Adrenal gland (tissue), 12 donors: ENCODE results near the gene ESYT1. TPM values are rescaled to one million over a fixed set of nuclear protein-coding genes. Genes with fewer than 3 reads are reported as not detected.

Experiments
- DNase-seq, 7 donors: peaks; one replicate each; pipeline ENCODE4 v3.0.0-alpha.2; 2019 to 2020
- H3K27ac ChIP-seq, 5 donors: fragments of 200-600 bp; sonication (generic) in 4 of 5; 1 replicate in 3 of 5; 2 replicates in 2 of 5; pipeline versions ENCODE4 v1.5.1 to v1.8.0; 2016 to 2020; ENCODE audit warnings: mild to moderate bottlenecking in 1 of 5
- H3K27me3 ChIP-seq: fragments of 200-600 bp; 2 replicates; pipeline ENCODE4 v1.8.0; 2021
- H3K36me3 ChIP-seq, 2 donors: fragments of 200-600 bp; replicated peaks in 1 of 2; 1 replicate in 1 of 2; 2 replicates in 1 of 2; pipeline versions ENCODE4 v1.5.1 to v1.8.0; 2018 to 2022
- H3K4me1 ChIP-seq, 2 donors: fragments of 200-600 bp; replicated peaks in 1 of 2; 1 replicate in 1 of 2; 2 replicates in 1 of 2; pipeline versions ENCODE4 v1.5.1 to v1.8.0; 2018 to 2021
- H3K4me3 ChIP-seq, 4 donors: fragments of 200-600 bp; sonication (generic) in 3 of 4; one replicate each; pipeline ENCODE4 v1.5.1; 2016 to 2018
- H3K9me3 ChIP-seq, 3 donors: fragments of 200-600 bp; sonication (generic) in 1 of 3; replicated peaks in 1 of 3; 1 replicate in 2 of 3; 2 replicates in 1 of 3; pipeline versions ENCODE4 v1.5.1 to v1.8.0; 2016 to 2021
- POLR2A ChIP-seq, 2 donors: fragments of 450-650 bp; IDR thresholded peaks; one replicate each; pipeline ENCODE4 v1.6.1; 2017; ENCODE audit warnings: antibody characterized with exemption in 2 of 2, mild to moderate bottlenecking in 2 of 2, moderate library complexity in 1 of 2
- WGBS, 4 donors: extraction: QIAGEN DNeasy Blood & Tissue Kit in 2 of 4; methylation state at CpG; one replicate each; pipeline versions ENCODE4 v1.1.5 to v1.1.7; 2013 to 2017; 5-methylcytosine and 5-hydroxymethylcytosine counted together
- intact Hi-C, 2 donors: fragments of 100-400 bp; cut with DNase I; formaldehyde crosslinking; loops; one replicate each; pipeline versions ENCODE4 v1.14.1 to v1.15.0; 2022 to 2023
- polyA plus RNA-seq, 3 donors: library from polyadenylated mRNA; stranded (reverse); fragments of 200-250 nt in 2 of 3; fragments of 350-450 nt in 1 of 3; fragmentation: Illumina TruSeq in 1 of 3; extraction: RNeasy Lipid Tissue Mini Kit (QIAGEN cat#74804) in 1 of 3; gene quantifications; one replicate each; pipeline ENCODE4 v1.2.3, GENCODE V29; 2013 to 2014
- total RNA-seq, 9 donors: library from RNA; depleted of rRNA in 4 of 9; stranded (reverse); fragments of >200 nt in 4 of 9; fragments of 120-200 nt in 1 of 9; fragmentation: NEBNext Ultra II Directional in 1 of 9; extraction: Animal tissue kit (Norgen Biotek cat#: 25700) in 1 of 9; gene quantifications; one replicate each; pipeline versions ENCODE4 v1.1.0 to v1.2.4, GENCODE V29; 2013 to 2023
- TF ChIP-seq, protein P1 (sequence below), 6 experiments: fragments of 450-650 bp in 4 of 6; fragments of 200-600 bp in 2 of 6; sonication (generic) in 1 of 6; IDR thresholded peaks; 1 replicate in 5 of 6; 2 replicates in 1 of 6; pipeline versions ENCODE4 v1.5.1 to v1.8.0; 2016 to 2021; ENCODE audit warnings: antibody characterized with exemption in 6 of 6, mild to moderate bottlenecking in 2 of 6, moderate library complexity in 1 of 6
- donor health status: healthy with polysubstance abuse.
- donor health status: Bipolar disorder and iron deficiency.
- donor health status: DM: yes; HTN: yes; CAD: no.
- donor health status: DM: no; HTN: no; CAD: no.
- donor health status: DM: no; HTN: no; CAD: no.
- donor health status: DM: yes; HTN: yes; CAD: no.

The ESYT1 gene
- total and polyA plus RNA-seq, 12 donors: 26.3 to 156 (median 117) TPM

DNA sequence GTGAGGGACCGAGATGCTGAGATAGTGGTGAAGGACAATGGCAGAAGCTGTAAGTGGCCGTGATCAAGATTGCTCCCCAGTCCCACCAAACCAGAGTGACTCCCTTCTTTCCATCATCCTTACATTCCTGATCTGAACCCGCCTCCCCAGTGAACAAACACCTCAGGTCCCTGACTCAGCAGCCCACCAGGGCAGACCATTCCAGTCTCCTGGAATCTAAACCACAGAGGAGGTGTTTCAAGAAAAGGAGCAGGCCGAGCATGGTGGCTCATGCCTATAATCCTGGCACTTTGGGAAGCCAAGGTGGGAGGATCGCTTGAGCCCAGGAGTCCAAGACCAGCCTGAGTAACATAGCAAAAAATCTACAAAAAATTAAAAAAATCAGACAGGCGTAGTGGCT is 41.5 kb upstream of the ESYT1 start:
- 82 to 90% (median 83%) methylated on average over 6 of the region's 6 CpGs for WGBS, 4 donors
- TF ChIP-seq, protein P1, sequence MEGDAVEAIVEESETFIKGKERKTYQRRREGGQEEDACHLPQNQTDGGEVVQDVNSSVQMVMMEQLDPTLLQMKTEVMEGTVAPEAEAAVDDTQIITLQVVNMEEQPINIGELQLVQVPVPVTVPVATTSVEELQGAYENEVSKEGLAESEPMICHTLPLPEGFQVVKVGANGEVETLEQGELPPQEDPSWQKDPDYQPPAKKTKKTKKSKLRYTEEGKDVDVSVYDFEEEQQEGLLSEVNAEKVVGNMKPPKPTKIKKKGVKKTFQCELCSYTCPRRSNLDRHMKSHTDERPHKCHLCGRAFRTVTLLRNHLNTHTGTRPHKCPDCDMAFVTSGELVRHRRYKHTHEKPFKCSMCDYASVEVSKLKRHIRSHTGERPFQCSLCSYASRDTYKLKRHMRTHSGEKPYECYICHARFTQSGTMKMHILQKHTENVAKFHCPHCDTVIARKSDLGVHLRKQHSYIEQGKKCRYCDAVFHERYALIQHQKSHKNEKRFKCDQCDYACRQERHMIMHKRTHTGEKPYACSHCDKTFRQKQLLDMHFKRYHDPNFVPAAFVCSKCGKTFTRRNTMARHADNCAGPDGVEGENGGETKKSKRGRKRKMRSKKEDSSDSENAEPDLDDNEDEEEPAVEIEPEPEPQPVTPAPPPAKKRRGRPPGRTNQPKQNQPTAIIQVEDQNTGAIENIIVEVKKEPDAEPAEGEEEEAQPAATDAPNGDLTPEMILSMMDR (IDR thresholded peaks at IDR 0.05): no peak
- no peak for TF ChIP-seq POLR2A (IDR thresholded peaks at IDR 0.05)

DNA sequence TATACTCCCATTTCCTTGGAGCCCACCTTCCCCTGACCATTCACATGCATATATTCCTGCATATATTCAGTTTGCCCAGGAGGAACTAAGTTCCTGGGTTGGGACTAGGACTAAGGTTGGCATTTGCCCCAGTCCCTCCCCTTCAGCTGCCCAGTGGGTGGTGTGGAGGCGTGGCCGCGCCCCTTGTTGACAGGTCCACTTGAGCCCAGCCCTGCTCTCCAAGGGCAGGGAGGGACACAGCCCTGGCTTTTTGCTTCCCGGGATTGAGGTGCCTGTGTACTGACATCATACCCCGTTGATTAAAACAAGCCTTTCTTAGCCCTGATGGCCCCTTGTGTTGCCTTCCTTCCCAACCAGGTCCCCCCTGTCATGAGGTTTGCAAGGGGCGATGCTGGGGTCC is 40.8 kb upstream of the ESYT1 start:
- no peaks in the 10 kb centered on the region for H3K4me1 ChIP-seq
- H3K36me3 ChIP-seq: no peaks in the 10 kb centered on the region
- TF ChIP-seq, protein P1 (IDR thresholded peaks at IDR 0.05): no peak
- no peak for TF ChIP-seq POLR2A (IDR thresholded peaks at IDR 0.05)
- 67 to 84% (median 80%) methylated on average over 3 to 6 of the region's 6 CpGs for WGBS, 4 donors
- intact Hi-C loops: no loop called here
- DNase-seq: peak; percentile 29 to 85 (median 60)
- no peaks in the 10 kb centered on the region for H3K9me3 ChIP-seq
- H3K4me3 ChIP-seq: no peak overlapping the region
- no peak overlapping the region for H3K27ac ChIP-seq
- H3K27me3 ChIP-seq: no peaks in the 10 kb centered on the region

More for the DNA sequence above, 41.5 kb upstream of the ESYT1 start:
- no peak for DNase-seq
- no peak overlapping the region for H3K27ac ChIP-seq
- intact Hi-C loops: no loop called here
- H3K4me1 ChIP-seq: no peaks in the 10 kb centered on the region
- H3K4me3 ChIP-seq: no peak overlapping the region
- H3K36me3 ChIP-seq: no peaks in the 10 kb centered on the region
- no peaks in the 10 kb centered on the region for H3K9me3 ChIP-seq
- H3K27me3 ChIP-seq: no peaks in the 10 kb centered on the region

DNA sequence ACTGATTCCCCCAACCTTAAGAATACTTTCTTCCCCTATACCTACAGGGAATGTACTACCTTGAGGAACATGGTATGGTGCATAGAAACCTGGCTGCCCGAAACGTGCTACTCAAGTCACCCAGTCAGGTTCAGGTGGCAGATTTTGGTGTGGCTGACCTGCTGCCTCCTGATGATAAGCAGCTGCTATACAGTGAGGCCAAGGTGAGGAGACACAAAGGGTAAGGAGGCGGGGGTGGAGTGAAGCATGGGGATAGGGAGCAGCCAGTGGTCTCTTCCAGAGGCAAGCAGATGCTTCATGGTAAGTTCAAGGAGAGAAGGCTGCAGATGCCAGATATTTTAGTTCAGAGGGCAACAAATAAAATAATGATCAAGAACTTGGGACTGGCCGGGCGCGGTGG is 30.3 kb upstream of the ESYT1 start:
- Histone ChIP-seq H3K4me3 (no peak overlapping the region), H3K27me3 (no peaks in the 10 kb centered on the region), H3K4me1 (no peaks in the 10 kb centered on the region), H3K9me3 (no peaks in the 10 kb centered on the region), H3K27ac (no peak overlapping the region), H3K36me3 (no peaks in the 10 kb centered on the region)
- no peak for DNase-seq
- intact Hi-C loops: no loop called here
- 85 to 91% (median 90%) methylated on average over 6 of the region's 6 CpGs for WGBS, 4 donors
- TF ChIP-seq, protein P1 (IDR thresholded peaks at IDR 0.05): no peak
- TF ChIP-seq POLR2A (IDR thresholded peaks at IDR 0.05): no peak

DNA sequence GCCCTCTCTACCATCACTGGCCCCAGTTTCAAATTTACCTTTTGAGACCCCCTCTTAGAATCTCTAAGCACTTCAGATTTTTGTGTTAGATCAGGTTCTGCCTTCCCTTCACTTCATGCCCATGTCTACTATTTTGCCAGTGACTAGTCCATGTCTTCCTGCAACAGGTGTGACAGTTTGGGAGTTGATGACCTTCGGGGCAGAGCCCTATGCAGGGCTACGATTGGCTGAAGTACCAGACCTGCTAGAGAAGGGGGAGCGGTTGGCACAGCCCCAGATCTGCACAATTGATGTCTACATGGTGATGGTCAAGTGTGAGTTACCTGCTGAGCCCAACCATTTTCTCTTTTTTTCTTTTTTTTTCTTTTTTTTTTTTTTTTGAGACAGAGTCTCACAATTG is 29.5 kb upstream of the ESYT1 start:
- intact Hi-C loops: no loop called here
- DNase-seq: no peak
- WGBS, 4 donors: 62 to 80% (median 76%) methylated on average over 3 of the region's 3 CpGs
- TF ChIP-seq POLR2A (IDR thresholded peaks at IDR 0.05): no peak
- H3K4me3 ChIP-seq: no peak overlapping the region
- peaks cover 0 to 3% of the 10 kb centered on the region in 2 donors for H3K4me1 ChIP-seq
- no peaks in the 10 kb centered on the region for H3K9me3 ChIP-seq
- H3K36me3 ChIP-seq: no peaks in the 10 kb centered on the region
- no peak overlapping the region for H3K27ac ChIP-seq
- no peaks in the 10 kb centered on the region for H3K27me3 ChIP-seq

DNA sequence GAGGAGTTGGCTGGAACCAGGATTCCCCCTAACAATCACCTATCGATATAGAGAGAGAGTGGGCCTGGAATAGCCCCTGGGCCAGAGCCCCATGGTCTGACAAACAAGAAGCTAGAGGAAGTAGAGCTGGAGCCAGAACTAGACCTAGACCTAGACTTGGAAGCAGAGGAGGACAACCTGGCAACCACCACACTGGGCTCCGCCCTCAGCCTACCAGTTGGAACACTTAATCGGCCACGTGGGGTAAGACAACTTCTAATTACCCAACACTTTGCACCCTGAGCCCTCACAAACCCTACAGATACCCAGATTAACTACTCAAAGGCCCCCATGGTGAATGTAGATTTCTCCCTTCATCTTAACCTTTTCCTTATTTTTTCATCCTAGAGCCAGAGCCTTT is 28.3 kb upstream of the ESYT1 start:
- intact Hi-C loops: loop anchor here in 1 of 2 donors (5.0 kb wide), 1 partner anchor 47 kb away; no protein-coding TSS in a partner anchor
- no peak for DNase-seq
- H3K4me3 ChIP-seq: no peak overlapping the region
- H3K4me1 ChIP-seq: peaks cover 0 to 4% of the 10 kb centered on the region in 2 donors
- no peak overlapping the region for H3K27ac ChIP-seq
- no peaks in the 10 kb centered on the region for H3K36me3 ChIP-seq
- 82 to 90% (median 88%) methylated on average over 4 of the region's 4 CpGs for WGBS, 4 donors
- TF ChIP-seq POLR2A (IDR thresholded peaks at IDR 0.05): no peak
- TF ChIP-seq, protein P1 (IDR thresholded peaks at IDR 0.05): no peak
- H3K27me3 ChIP-seq: no peaks in the 10 kb centered on the region
- no peaks in the 10 kb centered on the region for H3K9me3 ChIP-seq
